IPS-20b (cell line): ENCODE measurements around the gene HBS1L.

Source experiments
- H3K27ac ChIP-seq: one replicate; pipeline ENCODE4 v1.5.1; 2013; ENCODE audit warnings: low read length
- H3K27me3 ChIP-seq: 2 replicates; pipeline ENCODE4 v1.6.1; 2013; ENCODE audit warnings: mild to moderate bottlenecking, low read length, inconsistent platforms; ENCODE audit not compliant: insufficient read depth
- H3K36me3 ChIP-seq: 2 replicates; pipeline ENCODE4 v1.6.1; 2013; ENCODE audit warnings: low read depth, mild to moderate bottlenecking, inconsistent platforms, low read length, moderate library complexity; ENCODE audit not compliant: insufficient read depth
- H3K4me1 ChIP-seq: 2 replicates; pipeline ENCODE4 v1.6.1; 2013; ENCODE audit warnings: mild to moderate bottlenecking, control low read depth, inconsistent platforms, low read length, moderate library complexity; ENCODE audit not compliant: insufficient read depth
- H3K4me3 ChIP-seq: 2 replicates; pipeline ENCODE4 v1.5.1; 2013; ENCODE audit warnings: mild to moderate bottlenecking, low read length, inconsistent platforms
- H3K9ac ChIP-seq: 2 replicates; pipeline ENCODE4 v1.6.1; 2013; ENCODE audit warnings: low read depth, mild to moderate bottlenecking, inconsistent platforms, low read length, moderate library complexity
- H3K9me3 ChIP-seq: 2 replicates; pipeline ENCODE4 v1.6.1; 2013; ENCODE audit warnings: mild to moderate bottlenecking, low read depth, low read length, inconsistent platforms; ENCODE audit not compliant: insufficient read depth

The HBS1L gene

GRCh38 chr6:135054569-135055498 lies at the start of gene HBS1L:
TSS of gene HBS1L (minus strand) at chr6:135054822. CDS start at chr6:135054691, 131 bp downstream.
- peak within 1 kb of the TSS; percentile 99 for H3K9ac ChIP-seq
- no peaks in the 10 kb centered on the region for H3K9me3 ChIP-seq
- H3K27me3 ChIP-seq, result no peaks in the 10 kb centered on the region
- peaks cover 3% of the 10 kb centered on the region; the same call in 1 of the 2 replicates for H3K36me3 ChIP-seq
- peak within 1 kb of the TSS; percentile 89 for H3K27ac ChIP-seq
- peak within 1 kb of the TSS; percentile 98 for H3K4me3 ChIP-seq
- no peaks in the 10 kb centered on the region for H3K4me1 ChIP-seq

DNA sequence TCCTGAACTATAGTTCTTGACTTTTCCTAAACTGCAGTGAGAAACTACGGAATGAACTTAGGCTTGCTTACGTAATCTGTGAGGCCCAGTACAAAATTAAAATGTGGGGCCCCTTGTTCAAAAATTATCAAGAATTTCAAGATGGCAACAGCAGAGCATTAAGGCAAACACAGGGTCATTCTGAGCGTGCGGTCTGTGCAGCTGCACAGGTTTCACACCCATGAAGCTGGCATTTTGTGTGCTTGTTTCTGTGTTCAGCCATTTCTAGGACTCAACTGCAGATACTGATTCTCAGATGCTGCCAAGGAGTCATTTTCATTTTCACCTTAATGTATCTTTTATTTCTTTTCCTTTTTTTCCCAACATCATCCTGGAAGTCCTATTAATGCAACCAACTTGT lies 49.6 kb upstream of the HBS1L start:
- Histone ChIP-seq H3K4me3 (no peak overlapping the region), H3K9me3 (no peaks in the 10 kb centered on the region), H3K4me1 (no peaks in the 10 kb centered on the region), H3K9ac (no peak overlapping the region), H3K27me3 (no peaks in the 10 kb centered on the region), H3K36me3 (no peaks in the 10 kb centered on the region), H3K27ac (no peak overlapping the region)

- Histone ChIP-seq H3K27me3 (no peaks in the 10 kb centered on the region), H3K4me3 (no peak overlapping the region), H3K36me3 (no peaks in the 10 kb centered on the region), H3K9me3 (no peaks in the 10 kb centered on the region), H3K9ac (no peak overlapping the region), H3K4me1 (no peaks in the 10 kb centered on the region), H3K27ac (no peak overlapping the region)
Observed at GRCh38 chr6:135102191-135102590, 47.6 kb upstream of the HBS1L start.

GRCh38 chr6:135097172-135097571 lies 42.5 kb upstream of the HBS1L start:
- Histone ChIP-seq H3K36me3 (no peaks in the 10 kb centered on the region), H3K4me3 (no peak overlapping the region), H3K9me3 (no peaks in the 10 kb centered on the region), H3K4me1 (no peaks in the 10 kb centered on the region), H3K27ac (no peak overlapping the region), H3K9ac (no peak overlapping the region), H3K27me3 (no peaks in the 10 kb centered on the region)

DNA sequence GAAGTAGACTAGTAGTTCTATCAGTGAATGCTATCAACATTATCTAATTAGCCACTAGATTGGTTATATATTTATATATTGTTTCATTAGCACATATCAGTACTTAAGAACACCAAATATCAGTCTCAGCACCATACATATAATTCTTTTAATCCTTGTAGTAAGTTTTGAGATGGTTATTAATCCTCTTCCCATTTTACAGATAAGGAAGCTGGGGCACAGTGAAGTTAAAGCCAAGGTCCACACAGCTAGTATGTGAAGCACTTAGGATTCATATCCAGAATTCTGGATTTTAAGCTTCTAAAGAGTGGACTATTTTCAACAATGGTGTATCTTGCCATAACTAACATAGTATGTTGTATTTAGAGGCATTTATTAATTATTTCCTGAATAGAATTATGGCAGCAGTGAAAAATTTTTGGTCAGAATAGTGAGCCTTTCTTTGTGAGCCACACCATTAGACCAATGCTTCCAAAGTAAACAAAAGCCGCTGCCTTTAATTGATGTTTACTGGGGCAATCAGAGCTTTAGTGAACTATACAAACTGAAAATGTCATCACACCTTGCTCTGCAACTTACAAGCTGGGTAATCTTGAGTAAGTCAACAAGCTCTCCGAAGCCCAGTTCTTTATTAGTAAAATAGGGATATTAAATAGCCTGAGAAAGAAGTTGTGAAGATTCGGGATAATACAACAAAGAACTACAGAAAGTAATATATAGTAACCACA lies 41.9 kb upstream of the HBS1L start:
- H3K36me3 ChIP-seq, result no peaks in the 10 kb centered on the region
- H3K27ac ChIP-seq, result no peak overlapping the region
- no peaks in the 10 kb centered on the region for H3K27me3 ChIP-seq
- no peaks in the 10 kb centered on the region for H3K4me1 ChIP-seq
- no peaks in the 10 kb centered on the region for H3K9me3 ChIP-seq
- H3K4me3 ChIP-seq, result no peak overlapping the region
- H3K9ac ChIP-seq, result no peak overlapping the region

DNA sequence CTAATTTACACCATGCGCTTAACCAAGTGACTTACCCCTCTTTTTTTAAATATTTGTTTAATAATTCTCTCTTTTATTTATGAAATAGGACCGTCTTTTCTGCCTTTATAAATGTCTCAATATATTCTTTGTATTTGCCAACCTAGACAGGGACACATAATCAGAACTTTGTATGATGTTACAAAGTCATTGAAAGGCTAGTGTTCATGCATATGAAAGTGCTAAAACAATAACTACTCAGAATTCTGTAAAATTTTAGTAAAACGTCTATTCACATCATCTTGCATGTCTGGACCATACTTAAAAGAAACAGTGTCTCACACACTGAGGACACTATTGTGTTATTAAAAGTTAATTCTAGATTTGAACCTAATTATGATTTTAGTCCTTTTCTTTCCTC lies 41.1 kb upstream of the HBS1L start:
- no peaks in the 10 kb centered on the region for H3K27me3 ChIP-seq
- H3K36me3 ChIP-seq, result no peaks in the 10 kb centered on the region
- no peak overlapping the region for H3K9ac ChIP-seq
- no peaks in the 10 kb centered on the region for H3K9me3 ChIP-seq
- no peak overlapping the region for H3K4me3 ChIP-seq
- no peaks in the 10 kb centered on the region for H3K4me1 ChIP-seq
- no peak overlapping the region for H3K27ac ChIP-seq

DNA sequence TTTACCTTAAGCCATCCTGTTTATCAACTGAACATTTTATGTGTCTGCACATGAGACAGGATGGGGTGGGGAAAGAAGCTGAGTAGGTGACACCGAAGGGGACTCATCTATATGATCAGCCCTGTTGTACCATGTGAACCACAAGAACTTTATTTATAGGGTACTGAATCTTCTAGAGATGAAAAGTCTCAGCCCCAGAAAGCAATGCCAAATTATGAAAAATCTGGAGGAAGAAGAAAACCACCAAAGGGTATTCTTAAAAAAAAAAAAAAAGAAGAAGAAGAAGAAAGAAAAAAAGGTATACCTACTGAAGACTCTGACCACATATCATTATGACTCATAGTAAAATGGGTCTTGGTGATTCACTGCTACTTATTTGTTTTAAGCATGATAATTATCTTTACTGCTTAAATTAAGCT lies 39.8 kb upstream of the HBS1L start:
- Histone ChIP-seq H3K4me3 (no peak overlapping the region), H3K27me3 (no peaks in the 10 kb centered on the region), H3K27ac (no peak overlapping the region), H3K9me3 (no peaks in the 10 kb centered on the region), H3K4me1 (no peaks in the 10 kb centered on the region), H3K9ac (no peak overlapping the region), H3K36me3 (no peaks in the 10 kb centered on the region)

DNA sequence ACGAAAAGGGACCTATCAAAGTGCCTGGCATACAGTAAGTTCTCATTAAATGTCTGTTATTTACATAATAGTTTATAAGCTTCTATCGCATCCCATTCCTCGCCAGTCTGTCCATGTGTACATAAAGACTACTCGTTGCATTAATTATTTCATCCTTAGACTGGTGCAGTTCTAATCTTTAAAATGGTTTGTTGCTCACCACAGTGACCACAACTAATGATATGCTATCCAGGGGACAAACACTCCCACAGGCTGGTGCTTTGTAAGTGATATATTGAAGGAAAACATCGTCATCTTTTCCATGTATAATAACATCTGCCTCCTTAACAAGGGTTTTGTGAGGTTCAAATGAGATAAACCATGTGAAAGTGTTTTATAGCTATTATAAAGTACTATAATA lies 39.0 kb upstream of the HBS1L start:
- H3K9ac ChIP-seq, result no peak overlapping the region
- H3K4me3 ChIP-seq, result no peak overlapping the region
- no peaks in the 10 kb centered on the region for H3K36me3 ChIP-seq
- no peaks in the 10 kb centered on the region for H3K4me1 ChIP-seq
- no peaks in the 10 kb centered on the region for H3K9me3 ChIP-seq
- H3K27me3 ChIP-seq, result no peaks in the 10 kb centered on the region
- H3K27ac ChIP-seq, result no peak overlapping the region

DNA sequence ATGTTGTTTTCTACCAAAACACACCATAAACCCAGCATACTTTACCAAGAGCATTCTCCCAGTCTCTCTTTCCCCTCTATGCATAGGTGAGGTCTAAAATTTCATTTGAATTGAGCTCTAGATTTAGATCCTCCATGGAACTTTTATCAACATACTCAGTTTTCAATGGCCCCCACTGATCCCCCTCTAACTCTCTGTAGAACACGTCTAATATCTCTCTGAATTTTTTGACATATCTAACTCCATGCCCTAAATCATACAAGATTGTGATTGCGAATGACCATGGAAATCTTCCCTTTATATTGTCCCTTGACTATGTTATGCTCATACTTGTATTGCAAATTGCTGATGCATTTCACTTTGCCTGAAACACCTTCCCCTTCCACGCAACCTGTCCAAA lies 38.1 kb upstream of the HBS1L start:
- Histone ChIP-seq H3K9ac (no peak overlapping the region), H3K9me3 (no peaks in the 10 kb centered on the region), H3K36me3 (no peaks in the 10 kb centered on the region), H3K4me1 (no peaks in the 10 kb centered on the region), H3K27me3 (no peaks in the 10 kb centered on the region), H3K27ac (no peak overlapping the region), H3K4me3 (no peak overlapping the region)

GRCh38 chr6:135090819-135091218 lies 36.2 kb upstream of the HBS1L start:
- Histone ChIP-seq H3K4me3 (no peak overlapping the region), H3K27ac (no peak overlapping the region), H3K27me3 (no peaks in the 10 kb centered on the region), H3K9ac (no peak overlapping the region), H3K4me1 (no peaks in the 10 kb centered on the region), H3K36me3 (no peaks in the 10 kb centered on the region), H3K9me3 (no peaks in the 10 kb centered on the region)

DNA sequence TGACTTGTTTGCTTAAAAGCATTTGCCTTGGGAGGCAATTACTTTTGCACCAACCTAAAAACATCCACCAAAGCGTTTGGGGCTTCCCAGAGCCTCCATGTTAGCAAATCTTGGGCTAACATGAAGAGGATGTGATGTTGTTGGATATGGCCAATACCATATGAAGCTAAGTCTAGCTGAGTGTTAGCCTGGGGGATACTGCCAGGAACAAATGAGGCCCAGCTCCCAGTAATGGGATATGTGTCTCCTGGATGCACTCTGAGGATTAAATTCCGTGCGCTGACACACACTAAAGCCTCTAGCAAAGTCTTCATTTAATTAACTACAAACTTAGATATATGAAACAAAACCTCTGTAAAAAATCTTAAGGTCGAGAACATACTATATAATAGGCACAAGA lies 35.3 kb upstream of the HBS1L start:
- no peaks in the 10 kb centered on the region for H3K36me3 ChIP-seq
- no peaks in the 10 kb centered on the region for H3K9me3 ChIP-seq
- no peaks in the 10 kb centered on the region for H3K4me1 ChIP-seq
- no peak overlapping the region for H3K4me3 ChIP-seq
- H3K27ac ChIP-seq, result no peak overlapping the region
- no peak overlapping the region for H3K9ac ChIP-seq
- no peaks in the 10 kb centered on the region for H3K27me3 ChIP-seq
